ENCODE measurements around the gene GGCX. TPM values are rescaled to one million over a fixed set of nuclear protein-coding genes. Genes with fewer than 3 reads are reported as not detected.
A peak's percentile ranks its signal among the peaks of the same experiment; 100 is the strongest.
"Not testable (repeated sequence)": the region's sequence is repeated elsewhere in the genome, so short reads cannot be mapped to it uniquely, and the experiment has no call there.

Gene GGCX
- total RNA-seq, 3 donors from 2014 or later: 26.4 to 39.1 (median 31.7) TPM

- intact Hi-C loops (cut with DNase I, micrococcal nuclease): no loop called here
- Histone ChIP-seq H3K4me3 (no peak overlapping the region), H3K4me1 (ENCODE audit: low read depth) (no peaks in the 10 kb centered on the region), H3K9me3 (no peaks in the 10 kb centered on the region), H3K36me3 (ENCODE audit: low read depth) (no peaks in the 10 kb centered on the region)
- ATAC-seq: no peak
- DNase-seq: no peak
- no peak for TF ChIP-seq CTCF (IDR thresholded peaks at IDR 0.05)
Measured at GRCh38 chr2:85549095-85549494, 12.2 kb downstream of the GGCX start.

- no peaks in the 10 kb centered on the region for H3K4me1 ChIP-seq (ENCODE audit: low read depth)
Measured at GRCh38 chr2:85548608-85548900, 12.7 kb downstream of the GGCX start.

GRCh38 chr2:85547859-85548607 is 13.3 kb downstream of the GGCX start:
- Histone ChIP-seq H3K4me3 (no peak overlapping the region), H3K36me3 (ENCODE audit: low read depth) (peaks cover 5% of the 10 kb centered on the region), H3K4me1 (ENCODE audit: low read depth) (no peaks in the 10 kb centered on the region), H3K9me3 (no peaks in the 10 kb centered on the region)
- intact Hi-C loops (cut with DNase I, micrococcal nuclease): no loop called here
- peak; percentile 14 for ATAC-seq
- no peak for DNase-seq
- TF ChIP-seq CTCF (IDR thresholded peaks at IDR 0.05): no peak

More at GRCh38 chr2:85548608-85548900, 12.7 kb downstream of the GGCX start:
- intact Hi-C loops (cut with DNase I, micrococcal nuclease): no loop called here
- no peak for DNase-seq
- no peak for ATAC-seq
- Histone ChIP-seq H3K9me3 (no peaks in the 10 kb centered on the region), H3K36me3 (ENCODE audit: low read depth) (peaks cover 3% of the 10 kb centered on the region), H3K4me3 (no peak overlapping the region)
- TF ChIP-seq CTCF (IDR thresholded peaks at IDR 0.05): no peak

- DNase-seq: no peak
- intact Hi-C loops (cut with DNase I, micrococcal nuclease): no loop called here
- Histone ChIP-seq H3K36me3 (ENCODE audit: low read depth) (peaks cover 9% of the 10 kb centered on the region), H3K4me3 (no peak overlapping the region), H3K4me1 (ENCODE audit: low read depth) (peaks cover under 1% of the 10 kb centered on the region), H3K9me3 (no peaks in the 10 kb centered on the region)
- ATAC-seq: no peak
- TF ChIP-seq CTCF (IDR thresholded peaks at IDR 0.05): no peak
Measured at GRCh38 chr2:85547089-85547858, 14.0 kb downstream of the GGCX start.

- Histone ChIP-seq H3K36me3 (ENCODE audit: low read depth) (peaks cover 17% of the 10 kb centered on the region), H3K9me3 (no peaks in the 10 kb centered on the region), H3K4me3 (no peak overlapping the region), H3K4me1 (ENCODE audit: low read depth) (peaks cover 15% of the 10 kb centered on the region)
- peak; percentile 3 for ATAC-seq
- TF ChIP-seq CTCF (IDR thresholded peaks at IDR 0.05): no peak
- DNase-seq: no peak
- intact Hi-C loops (cut with DNase I, micrococcal nuclease): no loop called here
Measured at GRCh38 chr2:85545780-85546240, 15.5 kb downstream of the GGCX start.

GRCh38 chr2:85544915-85545779 is 16.1 kb downstream of the GGCX start:
- DNase-seq; ATAC-seq; intact Hi-C loops (cut with DNase I, micrococcal nuclease); H3K4me3 ChIP-seq; H3K9me3 ChIP-seq: not testable (repeated sequence)
- H3K4me1 ChIP-seq (ENCODE audit: low read depth): peaks cover 18% of the 10 kb centered on the region
- H3K36me3 ChIP-seq (ENCODE audit: low read depth): peaks cover 17% of the 10 kb centered on the region

- intact Hi-C loops (cut with DNase I, micrococcal nuclease); DNase-seq; H3K4me3 ChIP-seq; H3K9me3 ChIP-seq; ATAC-seq: not testable (repeated sequence)
- peaks cover 17% of the 10 kb centered on the region for H3K36me3 ChIP-seq (ENCODE audit: low read depth)
- H3K4me1 ChIP-seq (ENCODE audit: low read depth): peaks cover 18% of the 10 kb centered on the region
Measured at GRCh38 chr2:85544254-85544691, 17.0 kb downstream of the GGCX start.

All from mucosa of descending colon (tissue), 3 donors.